Ecto neural progenitor cell (in vitro differentiated cells): ENCODE measurements around the gene PCCB.
"Not testable (repeated sequence)": the region's sequence is repeated elsewhere in the genome, so short reads cannot be mapped to it uniquely, and the experiment has no call there.

Source experiments
- DNase-seq: peaks from one replicate; pipeline ENCODE4 v3.0.0-alpha.2; 2018; ENCODE audit warnings: low spot score

Gene PCCB

DNA sequence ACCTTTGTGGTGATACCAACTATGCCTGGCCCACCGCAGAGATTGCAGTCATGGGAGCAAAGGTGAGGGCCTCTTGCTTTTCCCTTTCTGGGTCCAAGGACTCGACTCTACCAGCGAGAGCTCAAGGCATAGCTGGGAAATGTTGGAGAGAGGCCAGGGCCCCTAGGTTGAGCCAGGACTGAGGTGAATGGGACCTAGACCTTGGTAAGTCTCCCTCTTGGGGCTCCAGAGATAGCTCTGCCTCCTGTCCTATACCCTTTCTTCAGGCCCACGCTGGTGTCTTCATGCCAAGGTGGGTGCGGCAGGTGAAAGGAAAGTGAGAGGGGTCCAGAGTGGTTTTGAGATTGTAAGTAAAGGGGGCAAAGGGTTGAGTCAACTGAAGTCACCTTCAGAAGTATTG is 77.5 kb downstream of the PCCB start:
- DNase-seq: no peak

DNA sequence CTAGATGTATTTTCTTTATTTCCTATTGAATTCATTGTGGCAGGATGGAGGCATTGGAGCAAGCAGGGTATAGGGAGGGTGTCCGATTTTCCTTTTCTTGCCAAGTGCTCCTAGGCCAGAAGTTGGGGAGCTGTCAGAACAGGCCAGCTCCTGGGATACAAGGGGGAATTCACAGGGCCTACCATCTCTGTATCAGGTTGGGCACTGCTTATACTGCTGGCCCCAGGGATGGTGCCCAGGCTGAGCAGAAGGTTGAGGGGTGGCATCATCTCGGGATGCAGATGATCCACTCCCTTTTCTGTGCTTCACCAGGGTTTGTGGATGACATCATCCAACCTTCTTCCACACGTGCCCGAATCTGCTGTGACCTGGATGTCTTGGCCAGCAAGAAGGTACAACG is 79.5 kb downstream of the PCCB start:
- DNase-seq: no peak

- DNase-seq: no peak
Measured at GRCh38 chr3:136330900-136331299, 80.8 kb downstream of the PCCB start.

GRCh38 chr3:136332302-136332701 is 82.2 kb downstream of the PCCB start:
- no peak for DNase-seq

GRCh38 chr3:136332776-136333175 is 82.6 kb downstream of the PCCB start:
- no peak for DNase-seq

- no peak for DNase-seq
Measured at GRCh38 chr3:136334209-136334608, 84.1 kb downstream of the PCCB start.

DNA sequence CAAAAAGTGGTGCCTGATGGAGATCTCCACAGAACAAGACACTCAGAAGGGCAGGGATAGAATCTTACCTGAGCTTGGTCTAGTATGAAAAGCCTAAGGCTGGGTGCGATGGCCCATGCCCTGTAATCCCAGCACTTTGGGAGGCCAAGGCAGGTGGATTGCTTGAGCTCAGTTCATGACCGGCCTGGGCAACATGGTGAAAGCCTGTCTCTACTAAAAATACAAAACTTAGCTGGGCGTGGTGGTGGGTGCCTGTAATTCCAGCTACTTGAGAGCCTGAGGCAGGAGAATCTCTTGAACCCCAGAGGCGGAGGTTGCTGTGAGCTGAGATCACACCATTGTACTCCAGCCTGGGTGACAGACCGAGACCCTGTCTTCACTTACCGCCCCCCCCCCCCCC is 84.6 kb downstream of the PCCB start:
- DNase-seq: not testable (repeated sequence)

GRCh38 chr3:136336329-136337100 is 86.4 kb downstream of the PCCB start:
- no peak for DNase-seq

- no peak for DNase-seq
Measured at GRCh38 chr3:136343446-136343845, 93.3 kb downstream of the PCCB start.

GRCh38 chr3:136343873-136344555 is 93.9 kb downstream of the PCCB start:
- DNase-seq: no peak

GRCh38 chr3:136346486-136346885 is 96.3 kb downstream of the PCCB start:
- DNase-seq: no peak

DNA sequence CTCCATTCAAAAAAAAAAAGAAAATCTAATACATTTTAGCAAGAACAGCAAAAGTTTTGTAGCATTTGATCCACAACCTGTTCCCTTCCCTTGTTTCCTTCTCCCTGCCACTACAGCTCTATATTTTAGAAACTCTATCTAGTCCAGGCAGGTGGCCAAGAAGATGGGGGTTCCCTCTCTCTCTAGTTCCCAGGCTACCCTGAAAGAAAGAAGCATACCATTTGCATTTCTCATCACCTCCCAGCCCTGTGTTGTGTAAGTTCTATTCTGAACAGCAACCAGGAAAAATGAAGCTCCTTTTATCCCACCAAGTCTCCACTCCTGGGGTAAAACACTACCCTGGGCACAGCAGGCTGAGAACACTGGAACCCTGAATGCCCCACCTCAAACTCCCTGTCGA is 100.0 kb downstream of the PCCB start:
- DNase-seq: no peak

DNA sequence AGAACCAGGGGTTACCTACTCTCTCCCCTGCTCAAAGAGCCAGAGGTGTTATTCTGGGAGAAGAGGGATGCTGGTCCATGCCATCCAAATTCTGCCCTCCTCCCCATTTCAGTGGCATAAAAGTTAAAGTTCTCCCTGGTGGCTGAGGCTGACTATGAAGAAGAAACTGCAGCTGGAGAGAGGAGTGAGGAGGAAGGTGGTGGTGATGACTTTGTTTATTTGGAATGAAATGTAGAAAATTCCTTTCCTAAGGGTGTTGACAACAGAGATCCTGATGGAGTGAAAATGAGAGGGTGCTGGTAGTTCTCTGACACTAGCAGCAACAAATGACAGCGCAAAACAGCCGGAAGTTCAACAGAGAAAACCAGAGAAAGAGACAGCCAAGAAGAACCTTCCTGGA is 100.4 kb downstream of the PCCB start:
- no peak for DNase-seq

GRCh38 chr3:136351351-136351750 is 101.2 kb downstream of the PCCB start:
- DNase-seq: no peak

- DNase-seq: no peak
Measured at GRCh38 chr3:136351905-136352304, 101.8 kb downstream of the PCCB start.

DNA sequence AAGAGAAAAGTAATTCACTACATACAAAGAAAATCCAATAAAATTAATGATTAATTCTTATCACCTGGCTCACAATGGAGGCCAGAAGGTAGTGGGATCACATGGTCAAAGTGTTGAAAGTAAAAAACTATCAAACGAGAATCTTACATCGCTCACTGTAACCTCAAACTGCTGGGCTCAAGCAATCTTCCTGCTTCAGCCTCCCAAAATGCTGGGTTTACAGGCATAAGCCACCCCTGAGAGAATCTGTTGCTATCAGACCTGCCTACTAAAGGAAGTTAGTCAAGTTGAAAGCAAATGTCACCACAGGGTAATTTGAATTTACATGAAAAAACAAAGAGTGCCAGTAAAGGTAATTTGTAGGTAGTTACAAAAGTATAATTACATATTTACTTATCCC is 103.3 kb downstream of the PCCB start:
- no peak for DNase-seq

DNA sequence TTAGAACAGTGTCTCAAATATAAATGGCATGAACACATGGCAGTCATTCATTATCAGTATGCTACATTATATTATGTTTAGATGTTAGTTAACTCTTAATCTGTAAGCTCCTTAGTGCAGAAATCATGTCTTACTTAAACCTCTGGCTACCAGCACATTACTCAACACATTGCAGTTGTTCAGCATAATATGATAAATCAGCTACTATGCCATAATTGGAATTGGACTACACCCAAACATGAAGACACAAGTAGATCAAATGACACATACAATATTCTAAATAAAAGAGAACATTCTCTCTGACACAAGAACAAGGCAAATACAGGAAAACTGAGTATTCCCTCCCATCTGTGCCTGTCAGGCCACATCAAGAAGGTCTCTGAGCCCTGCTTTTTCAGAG is 116.1 kb downstream of the PCCB start:
- no peak for DNase-seq

GRCh38 chr3:136375800-136376199 is 125.7 kb downstream of the PCCB start:
- DNase-seq: not testable (repeated sequence)

GRCh38 chr3:136377508-136377907 is 127.4 kb downstream of the PCCB start:
- DNase-seq: no peak

- DNase-seq: no peak
Measured at GRCh38 chr3:136378011-136378410, 127.9 kb downstream of the PCCB start.
